Stomach (tissue), 4 donors: ENCODE data around the gene KLK15.

Source experiments
- POLR2AphosphoS5 ChIP-seq, 3 donors: sonication (generic); formaldehyde crosslinking; IDR thresholded peaks; one replicate each; pipeline ENCODE4 v1.6.1; 2016; ENCODE audit warnings: antibody characterized with exemption in 3 of 3
- TF ChIP-seq, protein P1 (sequence below), 7 experiments: fragments of 450-650 bp in 4 of 7; fragments of 200-600 bp in 3 of 7; sonication (generic) in 3 of 7; IDR thresholded peaks; one replicate each; pipeline ENCODE4 v1.5.1; 2016 to 2019; ENCODE audit warnings: antibody characterized with exemption in 7 of 7, control low read depth in 2 of 7, mild to moderate bottlenecking in 1 of 7

DNA sequence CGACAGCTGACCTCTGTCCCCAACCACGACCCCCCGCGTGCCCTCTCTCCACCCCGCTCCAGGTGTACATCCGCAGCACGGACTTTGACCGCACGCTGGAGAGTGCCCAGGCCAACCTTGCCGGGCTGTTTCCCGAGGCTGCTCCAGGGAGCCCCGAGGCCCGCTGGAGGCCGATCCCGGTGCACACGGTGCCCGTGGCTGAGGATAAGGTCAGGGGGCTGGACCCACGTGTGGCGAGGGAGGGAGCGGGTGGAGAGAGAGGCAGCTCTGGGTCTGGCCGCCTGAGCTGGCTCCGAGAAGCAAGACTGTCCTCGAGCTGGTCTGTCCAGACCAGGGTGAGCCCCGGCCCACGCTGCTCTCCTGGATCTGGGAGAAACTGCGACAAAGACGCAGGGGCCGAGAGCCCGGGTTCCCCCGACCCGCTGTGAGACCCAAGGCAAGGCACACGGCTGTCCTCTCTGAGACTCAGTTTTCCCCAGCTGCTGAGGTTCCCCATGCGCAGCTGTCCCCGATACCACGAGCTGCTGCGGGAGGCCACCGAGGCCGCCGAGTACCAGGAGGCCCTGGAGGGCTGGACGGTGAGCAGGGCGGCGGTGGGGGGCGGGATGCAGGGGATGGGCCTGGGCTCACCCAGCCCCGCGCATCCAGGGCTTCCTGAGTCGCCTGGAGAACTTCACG, 41.6 kb downstream of the KLK15 start:
- TF ChIP-seq, protein P1, sequence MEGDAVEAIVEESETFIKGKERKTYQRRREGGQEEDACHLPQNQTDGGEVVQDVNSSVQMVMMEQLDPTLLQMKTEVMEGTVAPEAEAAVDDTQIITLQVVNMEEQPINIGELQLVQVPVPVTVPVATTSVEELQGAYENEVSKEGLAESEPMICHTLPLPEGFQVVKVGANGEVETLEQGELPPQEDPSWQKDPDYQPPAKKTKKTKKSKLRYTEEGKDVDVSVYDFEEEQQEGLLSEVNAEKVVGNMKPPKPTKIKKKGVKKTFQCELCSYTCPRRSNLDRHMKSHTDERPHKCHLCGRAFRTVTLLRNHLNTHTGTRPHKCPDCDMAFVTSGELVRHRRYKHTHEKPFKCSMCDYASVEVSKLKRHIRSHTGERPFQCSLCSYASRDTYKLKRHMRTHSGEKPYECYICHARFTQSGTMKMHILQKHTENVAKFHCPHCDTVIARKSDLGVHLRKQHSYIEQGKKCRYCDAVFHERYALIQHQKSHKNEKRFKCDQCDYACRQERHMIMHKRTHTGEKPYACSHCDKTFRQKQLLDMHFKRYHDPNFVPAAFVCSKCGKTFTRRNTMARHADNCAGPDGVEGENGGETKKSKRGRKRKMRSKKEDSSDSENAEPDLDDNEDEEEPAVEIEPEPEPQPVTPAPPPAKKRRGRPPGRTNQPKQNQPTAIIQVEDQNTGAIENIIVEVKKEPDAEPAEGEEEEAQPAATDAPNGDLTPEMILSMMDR (IDR thresholded peaks at IDR 0.05): no peak
- no peak for TF ChIP-seq POLR2AphosphoS5 (IDR thresholded peaks at IDR 0.05)
